GM12801 (cell line): ENCODE data around the gene AFF3.

Source experiments
- TF ChIP-seq, protein P1 (sequence below): IDR thresholded peaks from one replicate; pipeline ENCODE4 v1.5.1; 2011; ENCODE audit warnings: control low read depth; ENCODE audit not compliant: insufficient read length; ENCODE audit errors: extremely low read depth

AFF3 gene

DNA sequence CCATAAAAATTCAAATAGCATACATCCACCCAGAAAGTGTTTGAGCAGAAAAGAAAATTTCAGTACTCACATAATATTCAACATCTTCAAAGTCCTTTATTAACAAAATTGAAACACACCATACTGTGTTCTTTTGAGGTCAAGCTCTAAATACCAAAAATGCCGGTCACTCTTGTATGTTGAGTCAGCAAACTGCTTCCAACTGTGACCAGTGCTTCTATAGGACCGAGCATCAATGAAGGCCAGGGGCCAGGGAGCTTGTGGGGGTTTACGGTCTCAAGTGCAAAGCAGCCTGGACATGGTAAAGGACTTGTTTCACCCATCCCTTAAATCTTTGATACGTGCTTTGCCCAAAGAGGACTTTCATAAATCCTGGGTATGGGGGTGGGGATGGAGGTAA is 539.9 kb downstream of the AFF3 start:
- TF ChIP-seq, protein P1, sequence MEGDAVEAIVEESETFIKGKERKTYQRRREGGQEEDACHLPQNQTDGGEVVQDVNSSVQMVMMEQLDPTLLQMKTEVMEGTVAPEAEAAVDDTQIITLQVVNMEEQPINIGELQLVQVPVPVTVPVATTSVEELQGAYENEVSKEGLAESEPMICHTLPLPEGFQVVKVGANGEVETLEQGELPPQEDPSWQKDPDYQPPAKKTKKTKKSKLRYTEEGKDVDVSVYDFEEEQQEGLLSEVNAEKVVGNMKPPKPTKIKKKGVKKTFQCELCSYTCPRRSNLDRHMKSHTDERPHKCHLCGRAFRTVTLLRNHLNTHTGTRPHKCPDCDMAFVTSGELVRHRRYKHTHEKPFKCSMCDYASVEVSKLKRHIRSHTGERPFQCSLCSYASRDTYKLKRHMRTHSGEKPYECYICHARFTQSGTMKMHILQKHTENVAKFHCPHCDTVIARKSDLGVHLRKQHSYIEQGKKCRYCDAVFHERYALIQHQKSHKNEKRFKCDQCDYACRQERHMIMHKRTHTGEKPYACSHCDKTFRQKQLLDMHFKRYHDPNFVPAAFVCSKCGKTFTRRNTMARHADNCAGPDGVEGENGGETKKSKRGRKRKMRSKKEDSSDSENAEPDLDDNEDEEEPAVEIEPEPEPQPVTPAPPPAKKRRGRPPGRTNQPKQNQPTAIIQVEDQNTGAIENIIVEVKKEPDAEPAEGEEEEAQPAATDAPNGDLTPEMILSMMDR, result no peak

DNA sequence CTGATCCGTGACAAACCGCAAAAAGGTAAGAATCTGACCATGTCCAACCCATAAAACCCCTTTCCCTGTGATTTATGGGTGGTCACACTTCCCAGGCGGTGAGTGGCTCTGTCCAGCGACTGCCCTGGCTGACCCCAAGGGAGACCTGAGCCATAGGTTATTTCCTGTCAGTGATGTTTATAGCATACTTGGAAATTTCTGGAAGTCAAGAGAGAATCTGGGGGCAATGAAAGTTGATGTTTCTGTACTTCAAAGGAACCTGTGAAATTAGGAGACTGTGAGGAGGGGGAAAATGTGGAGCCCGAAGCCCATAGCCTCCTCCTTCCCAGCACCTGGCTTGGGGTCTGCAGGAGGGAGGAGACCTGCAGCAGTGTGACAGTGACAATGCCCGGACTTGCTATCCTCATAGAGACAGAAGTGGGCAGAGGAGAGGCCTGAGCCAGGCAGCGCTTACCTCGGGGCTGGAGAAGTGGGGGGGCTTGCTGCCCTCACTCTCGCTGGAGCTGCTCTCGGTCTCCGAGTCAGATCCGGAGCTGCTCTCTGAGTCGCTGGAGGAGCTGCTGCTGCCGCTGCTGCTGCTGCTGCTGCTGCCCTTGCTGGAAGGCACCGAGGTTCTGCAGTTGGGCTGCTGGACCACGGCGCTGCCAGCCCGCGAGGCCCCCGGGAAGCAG is 541.3 kb downstream of the AFF3 start:
- TF ChIP-seq, protein P1, result no peak

DNA sequence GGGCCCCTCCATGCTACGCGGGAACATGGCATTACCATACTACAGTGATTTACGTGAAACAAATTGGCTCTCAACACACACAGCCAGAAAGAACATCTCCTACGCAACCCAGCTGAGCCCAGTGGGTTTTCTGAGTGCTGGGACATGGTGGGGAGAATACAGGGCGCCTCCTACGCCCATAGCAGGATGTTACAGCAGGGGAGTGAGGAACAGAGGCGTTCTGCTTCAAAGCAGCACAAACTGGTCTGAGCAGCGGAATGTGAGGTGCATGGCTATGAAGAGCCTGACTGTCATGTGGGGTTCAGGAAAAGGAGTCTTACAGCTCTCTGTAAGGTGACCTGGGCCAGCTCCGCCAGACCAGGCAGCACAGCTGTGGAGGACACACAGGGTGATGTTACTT is 543.9 kb downstream of the AFF3 start:
- TF ChIP-seq, protein P1, result no peak

DNA sequence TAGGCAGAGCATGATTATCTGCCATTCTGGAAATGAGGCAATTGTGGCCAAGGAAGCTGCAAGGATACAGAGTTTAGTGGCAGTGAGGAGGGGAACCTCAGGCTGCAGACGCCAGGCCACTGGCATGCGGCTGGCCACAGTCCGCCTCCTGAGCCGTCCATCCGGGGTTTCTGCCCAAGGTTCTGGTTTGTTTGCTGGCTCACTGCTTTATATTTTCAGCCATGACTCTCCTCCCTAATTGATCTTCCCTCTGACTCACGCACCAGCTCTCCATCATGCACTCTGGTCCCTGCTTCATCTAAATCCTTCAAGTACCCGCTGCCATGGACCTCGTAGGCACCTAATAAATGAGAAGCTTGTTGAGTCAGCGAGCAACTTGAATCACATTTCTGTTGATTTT is 544.8 kb downstream of the AFF3 start:
- TF ChIP-seq, protein P1, result no peak

DNA sequence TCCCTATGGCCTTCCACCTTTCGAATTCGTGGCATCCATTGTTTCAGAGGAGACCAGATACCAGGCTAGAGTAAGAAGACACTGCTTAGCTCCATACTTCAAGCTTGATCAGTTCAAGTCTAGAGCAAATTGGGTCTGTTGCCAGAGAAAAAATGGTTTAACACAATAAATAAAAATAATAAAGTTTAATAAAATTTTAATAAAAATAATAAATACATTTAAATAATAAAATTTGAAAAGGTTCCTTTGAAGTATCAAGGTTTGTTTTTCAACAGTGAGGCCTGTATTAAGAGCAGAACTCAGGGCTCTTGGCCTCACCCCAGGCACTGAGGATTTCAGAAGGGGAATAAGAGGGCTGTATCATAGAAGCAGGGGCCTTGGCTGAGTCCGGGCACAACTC is 547.0 kb downstream of the AFF3 start:
- TF ChIP-seq, protein P1, result no peak

DNA sequence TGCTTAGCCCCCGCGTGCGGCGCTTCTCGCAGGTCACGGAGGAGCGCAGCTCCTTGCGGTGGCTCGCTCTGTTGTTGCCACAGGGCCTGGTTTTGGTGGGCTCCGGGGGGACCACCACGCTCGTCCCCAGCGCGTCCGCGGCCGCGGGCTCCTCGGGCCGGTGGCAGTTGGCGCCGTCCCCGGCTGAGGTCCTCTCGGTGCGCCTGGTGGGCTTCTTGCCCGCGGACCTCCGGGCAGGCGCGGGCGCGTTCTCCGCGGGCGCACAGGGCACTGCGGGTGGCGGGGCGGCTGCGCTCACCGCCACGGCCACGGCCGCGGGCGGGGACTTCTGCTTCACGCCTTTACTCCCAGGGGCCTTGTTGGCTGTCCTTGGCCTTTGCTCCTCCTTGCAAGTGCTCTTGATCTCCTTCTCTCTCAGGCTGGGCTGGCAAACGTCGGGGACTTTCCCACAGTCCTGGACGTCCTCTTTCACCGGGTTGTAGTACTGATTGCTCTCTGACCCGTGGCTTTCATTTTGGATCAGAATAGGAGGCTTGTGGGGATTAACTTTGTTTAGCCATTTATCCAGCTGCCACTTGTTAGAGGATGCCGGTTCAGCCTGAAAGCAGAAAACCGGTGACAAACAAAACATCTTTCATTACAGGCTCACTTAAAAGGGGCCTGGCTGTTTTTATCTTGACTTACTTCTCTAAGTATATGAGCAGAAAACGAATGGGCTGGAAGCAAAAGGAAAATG is 548.5 kb downstream of the AFF3 start:
- TF ChIP-seq, protein P1, result no peak

DNA sequence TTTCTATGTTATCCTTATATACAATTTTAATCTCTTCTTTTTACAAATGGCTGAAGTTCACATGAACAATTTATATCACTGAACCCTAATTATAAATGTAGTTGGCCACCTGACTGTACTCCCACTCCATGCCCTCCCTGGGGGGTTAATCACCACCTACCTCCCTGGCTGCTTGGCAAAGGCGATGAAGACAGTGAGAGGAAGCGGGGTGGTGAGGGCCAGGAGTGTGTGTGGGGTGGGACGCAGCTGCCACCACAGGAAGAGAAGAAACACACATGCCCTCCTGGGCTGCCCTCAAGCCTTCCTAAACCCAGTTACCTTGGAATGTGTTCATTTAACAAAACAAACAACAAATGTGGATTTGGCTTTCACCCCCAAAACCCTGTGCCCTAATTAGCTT is 565.6 kb downstream of the AFF3 start:
- TF ChIP-seq, protein P1, result no peak
